Colon (tissue), 2 donors: ENCODE results near the gene NKAIN4.
"Not testable (repeated sequence)": the region's sequence is repeated elsewhere in the genome, so short reads cannot be mapped to it uniquely, and the experiment has no call there.

Experiments used
- FAIRE-seq: peaks from 2 replicates; lab custom pipeline; 2012; peaks lifted over from hg19 to GRCh38; lab: Jason Lieb, UNC
- donor health status: control.
- donor health status: control.

Gene NKAIN4

GRCh38 chr20:63235399-63235983, 18.8 kb downstream of the NKAIN4 start, which contains the start of gene BIRC7:
BIRC7 (plus strand) TSS chr20:63235905; CDS start chr20:63236097, 192 bp downstream.
- FAIRE-seq, result no peak

- no peak for FAIRE-seq
Observed at GRCh38 chr20:63234693-63235398, 19.4 kb downstream of the NKAIN4 start.

- no peak for FAIRE-seq
Observed at GRCh38 chr20:63233924-63234323, 20.3 kb downstream of the NKAIN4 start.

GRCh38 chr20:63233061-63233344, 21.3 kb downstream of the NKAIN4 start:
- no peak for FAIRE-seq

GRCh38 chr20:63232235-63233060, 21.8 kb downstream of the NKAIN4 start:
- FAIRE-seq, result no peak

- FAIRE-seq, result no peak
Observed at GRCh38 chr20:63230800-63231268, 23.4 kb downstream of the NKAIN4 start.

- FAIRE-seq, result no peak
Observed at GRCh38 chr20:63228806-63229205, 25.5 kb downstream of the NKAIN4 start.

- FAIRE-seq, result no peak
Observed at GRCh38 chr20:63227260-63227659, 27.0 kb downstream of the NKAIN4 start.

- FAIRE-seq, result no peak
Observed at GRCh38 chr20:63226042-63226943, 28.0 kb downstream of the NKAIN4 start.

GRCh38 chr20:63225082-63225454, 29.2 kb downstream of the NKAIN4 start:
- FAIRE-seq, result no peak

GRCh38 chr20:63224412-63225081, 29.7 kb downstream of the NKAIN4 start:
- no peak for FAIRE-seq

GRCh38 chr20:63223826-63224207, 30.4 kb downstream of the NKAIN4 start:
- FAIRE-seq, result no peak

GRCh38 chr20:63223121-63223825, 31.0 kb downstream of the NKAIN4 start:
- FAIRE-seq, result no peak

GRCh38 chr20:63222541-63222940, 31.7 kb downstream of the NKAIN4 start:
- FAIRE-seq, result no peak

- FAIRE-seq, result not testable (repeated sequence)
Observed at GRCh38 chr20:63221400-63222053, 32.7 kb downstream of the NKAIN4 start.

- FAIRE-seq, result no peak
Observed at GRCh38 chr20:63220696-63221399, 33.4 kb downstream of the NKAIN4 start.

GRCh38 chr20:63219866-63220521, 34.3 kb downstream of the NKAIN4 start:
- no peak for FAIRE-seq

- FAIRE-seq, result no peak
Observed at GRCh38 chr20:63219447-63219821, 34.8 kb downstream of the NKAIN4 start.
